Measurements from ENCODE around the gene DUS1L.

The DUS1L gene

GRCh38 chr17:82053130-82053529, 12.5 kb downstream of the DUS1L start:
- Histone ChIP-seq H3K23ac (ENCODE audit: low read length) (no peak overlapping the region), H4K91ac (ENCODE audit: low read depth, low read length) (no peak overlapping the region), H3K4me2 (ENCODE audit: low read length) (peak overlapping the region; percentile 100), H4K12ac (ENCODE audit: low read depth, low read length) (no peak overlapping the region), H3K9ac (ENCODE audit: low read length) (peak overlapping the region; percentile 15), H2AFZ (ENCODE audit: insufficient read depth, low read length, poor library complexity) (no peak overlapping the region), H3K18ac (ENCODE audit: low read length) (no peak overlapping the region), H3K14ac (ENCODE audit: low read length) (no peak overlapping the region), H4K8ac (ENCODE audit: low read depth, low read length) (no peak overlapping the region), H3K36me3 (ENCODE audit: control insufficient read depth in 1 of 2, insufficient read depth in 2 of 2, low read length in 2 of 2) (peaks cover 66 to 71% of the 10 kb centered on the region in 2 experiments), H3K27ac (ENCODE audit: low read depth, low read length) (no peak overlapping the region), H3K79me2 (ENCODE audit: control insufficient read depth, insufficient read depth, low read length, poor library complexity) (peaks cover 9% of the 10 kb centered on the region), H3K27me3 (ENCODE audit: insufficient read depth, low read length) (no peaks in the 10 kb centered on the region), H3K9me3 (ENCODE audit: insufficient read depth, low read depth, low read length) (peaks cover 4% of the 10 kb centered on the region), H2AK5ac (ENCODE audit: low read length) (no peak overlapping the region), H2BK120ac (ENCODE audit: insufficient read depth, low read length, poor library complexity) (no peak overlapping the region), H3K4ac (ENCODE audit: low read depth, low read length) (no peak overlapping the region), H3K4me1 (ENCODE audit: control insufficient read depth in 1 of 2, insufficient read depth in 2 of 2, low read length in 2 of 2) (peaks cover 14 to 15% of the 10 kb centered on the region in 2 experiments), H3K79me1 (ENCODE audit: low read length) (peaks cover 4% of the 10 kb centered on the region), H2BK12ac (ENCODE audit: low read length) (no peak overlapping the region), H2BK5ac (ENCODE audit: low read depth, low read length, poor library complexity) (no peak overlapping the region), H3K4me3 (ENCODE audit: low read depth, low read length) (no peak overlapping the region)
- no CpG with 5 or more reads among the region's 19 CpGs for WGBS (ENCODE audit: extremely low coverage, insufficient coverage, insufficient read length)
- DNase-seq, result no peak

GRCh38 chr17:82052638-82053059, 13.0 kb downstream of the DUS1L start:
- no peak overlapping the region for H2AFZ ChIP-seq (ENCODE audit: insufficient read depth, low read length, poor library complexity)
- no peak overlapping the region for H3K23ac ChIP-seq (ENCODE audit: low read length)
- WGBS (ENCODE audit: extremely low coverage, insufficient coverage, insufficient read length), result no CpG with 5 or more reads among the region's 19 CpGs
- no peak overlapping the region for H4K91ac ChIP-seq (ENCODE audit: low read depth, low read length)
- peak overlapping the region; percentile 100 for H3K4me2 ChIP-seq (ENCODE audit: low read length)
- H3K9me3 ChIP-seq (ENCODE audit: insufficient read depth, low read depth, low read length), result peaks cover 4% of the 10 kb centered on the region
- peaks cover 66 to 71% of the 10 kb centered on the region in 2 experiments for H3K36me3 ChIP-seq (ENCODE audit: control insufficient read depth in 1 of 2, insufficient read depth in 2 of 2, low read length in 2 of 2)
- H2BK120ac ChIP-seq (ENCODE audit: insufficient read depth, low read length, poor library complexity), result no peak overlapping the region
- peaks cover 4% of the 10 kb centered on the region for H3K79me1 ChIP-seq (ENCODE audit: low read length)
- peak overlapping the region; percentile 86 for H3K4me3 ChIP-seq (ENCODE audit: low read depth, low read length)
- H3K18ac ChIP-seq (ENCODE audit: low read length), result no peak overlapping the region
- H3K9ac ChIP-seq (ENCODE audit: low read length), result peak overlapping the region; percentile 91
- no peak for DNase-seq
- peaks cover 9% of the 10 kb centered on the region for H3K79me2 ChIP-seq (ENCODE audit: control insufficient read depth, insufficient read depth, low read length, poor library complexity)
- no peak overlapping the region for H4K8ac ChIP-seq (ENCODE audit: low read depth, low read length)
- H3K4me1 ChIP-seq (ENCODE audit: control insufficient read depth in 1 of 2, insufficient read depth in 2 of 2, low read length in 2 of 2), result peaks cover 14 to 15% of the 10 kb centered on the region in 2 experiments
- no peak overlapping the region for H2BK12ac ChIP-seq (ENCODE audit: low read length)
- peak overlapping the region; percentile 49 for H4K12ac ChIP-seq (ENCODE audit: low read depth, low read length)
- no peak overlapping the region for H3K14ac ChIP-seq (ENCODE audit: low read length)
- H3K4ac ChIP-seq (ENCODE audit: low read depth, low read length), result peak overlapping the region; percentile 62
- no peak overlapping the region for H2BK5ac ChIP-seq (ENCODE audit: low read depth, low read length, poor library complexity)
- no peak overlapping the region for H3K27ac ChIP-seq (ENCODE audit: low read depth, low read length)
- H3K27me3 ChIP-seq (ENCODE audit: insufficient read depth, low read length), result no peaks in the 10 kb centered on the region
- no peak overlapping the region for H2AK5ac ChIP-seq (ENCODE audit: low read length)

- H2BK12ac ChIP-seq (ENCODE audit: low read length), result no peak within 1 kb of the TSS
- H3K4me1 ChIP-seq (ENCODE audit: control insufficient read depth in 1 of 2, insufficient read depth in 2 of 2, low read length in 2 of 2), result peaks cover 14 to 15% of the 10 kb centered on the region in 2 experiments
- peak within 1 kb of the TSS; percentile 17 for H2BK120ac ChIP-seq (ENCODE audit: insufficient read depth, low read length, poor library complexity)
- H3K4me3 ChIP-seq (ENCODE audit: low read depth, low read length), result peak within 1 kb of the TSS; percentile 86
- peaks cover 66 to 71% of the 10 kb centered on the region in 2 experiments for H3K36me3 ChIP-seq (ENCODE audit: control insufficient read depth in 1 of 2, insufficient read depth in 2 of 2, low read length in 2 of 2)
- peaks cover 7% of the 10 kb centered on the region for H3K9me3 ChIP-seq (ENCODE audit: insufficient read depth, low read depth, low read length)
- peak within 1 kb of the TSS; percentile 62 for H3K4ac ChIP-seq (ENCODE audit: low read depth, low read length)
- H3K79me1 ChIP-seq (ENCODE audit: low read length), result peaks cover 4% of the 10 kb centered on the region
- H3K27me3 ChIP-seq (ENCODE audit: insufficient read depth, low read length), result no peaks in the 10 kb centered on the region
- peak within 1 kb of the TSS; percentile 49 for H4K12ac ChIP-seq (ENCODE audit: low read depth, low read length)
- WGBS (ENCODE audit: extremely low coverage, insufficient coverage, insufficient read length), result no CpG with 5 or more reads among the region's 94 CpGs
- DNase-seq, result peak; percentile 49 to 69
- peak within 1 kb of the TSS; percentile 82 for H3K14ac ChIP-seq (ENCODE audit: low read length)
- no peak within 1 kb of the TSS for H3K27ac ChIP-seq (ENCODE audit: low read depth, low read length)
- H3K4me2 ChIP-seq (ENCODE audit: low read length), result peak within 1 kb of the TSS; percentile 100
- H2AFZ ChIP-seq (ENCODE audit: insufficient read depth, low read length, poor library complexity), result peak within 1 kb of the TSS; percentile 78
- H4K91ac ChIP-seq (ENCODE audit: low read depth, low read length), result peak within 1 kb of the TSS; percentile 41
- peak within 1 kb of the TSS; percentile 53 for H3K18ac ChIP-seq (ENCODE audit: low read length)
- peak within 1 kb of the TSS; percentile 91 for H3K9ac ChIP-seq (ENCODE audit: low read length)
- H4K8ac ChIP-seq (ENCODE audit: low read depth, low read length), result peak within 1 kb of the TSS; percentile 87
- H3K23ac ChIP-seq (ENCODE audit: low read length), result no peak within 1 kb of the TSS
- peak within 1 kb of the TSS; percentile 73 for H2AK5ac ChIP-seq (ENCODE audit: low read length)
- H3K79me2 ChIP-seq (ENCODE audit: control insufficient read depth, insufficient read depth, low read length, poor library complexity), result peaks cover 9% of the 10 kb centered on the region
- no peak within 1 kb of the TSS for H2BK5ac ChIP-seq (ENCODE audit: low read depth, low read length, poor library complexity)
Measured at GRCh38 chr17:82051776-82052637, 13.6 kb downstream of the DUS1L start, which contains the start of the genes GPS1 and RFNG. TSS of gene GPS1 (plus strand) at chr17:82051898. CDS start at chr17:82051932, 34 bp downstream. TSS of gene RFNG (minus strand) at chr17:82051811. CDS start at chr17:82051766, 45 bp downstream.

GRCh38 chr17:82050761-82051641, 14.6 kb downstream of the DUS1L start:
- Histone ChIP-seq H3K27me3 (ENCODE audit: insufficient read depth, low read length) (no peaks in the 10 kb centered on the region), H2AK5ac (ENCODE audit: low read length) (peak overlapping the region; percentile 3), H3K36me3 (ENCODE audit: control insufficient read depth in 1 of 2, insufficient read depth in 2 of 2, low read length in 2 of 2) (peaks cover 59 to 64% of the 10 kb centered on the region in 2 experiments), H2AFZ (ENCODE audit: insufficient read depth, low read length, poor library complexity) (peak overlapping the region; percentile 9), H3K79me1 (ENCODE audit: low read length) (peaks cover 4% of the 10 kb centered on the region), H2BK12ac (ENCODE audit: low read length) (no peak overlapping the region), H2BK5ac (ENCODE audit: low read depth, low read length, poor library complexity) (no peak overlapping the region), H3K9ac (ENCODE audit: low read length) (peak overlapping the region; percentile 70), H4K12ac (ENCODE audit: low read depth, low read length) (peak overlapping the region; percentile 3), H3K23ac (ENCODE audit: low read length) (no peak overlapping the region), H3K14ac (ENCODE audit: low read length) (peak overlapping the region; percentile 82), H3K27ac (ENCODE audit: low read depth, low read length) (no peak overlapping the region), H4K8ac (ENCODE audit: low read depth, low read length) (peak overlapping the region; percentile 18), H3K4me2 (ENCODE audit: low read length) (peak overlapping the region; percentile 74), H3K79me2 (ENCODE audit: control insufficient read depth, insufficient read depth, low read length, poor library complexity) (peaks cover 9% of the 10 kb centered on the region), H3K18ac (ENCODE audit: low read length) (peak overlapping the region; percentile 52), H4K91ac (ENCODE audit: low read depth, low read length) (peak overlapping the region; percentile 12), H3K4me1 (ENCODE audit: control insufficient read depth in 1 of 2, insufficient read depth in 2 of 2, low read length in 2 of 2) (peaks cover 14 to 15% of the 10 kb centered on the region in 2 experiments), H3K9me3 (ENCODE audit: insufficient read depth, low read depth, low read length) (peaks cover 8% of the 10 kb centered on the region), H2BK120ac (ENCODE audit: insufficient read depth, low read length, poor library complexity) (peak overlapping the region; percentile 17), H3K4me3 (ENCODE audit: low read depth, low read length) (peak overlapping the region; percentile 86), H3K4ac (ENCODE audit: low read depth, low read length) (peak overlapping the region; percentile 50)
- WGBS (ENCODE audit: extremely low coverage, insufficient coverage, insufficient read length), result no CpG with 5 or more reads among the region's 79 CpGs
- DNase-seq, result no peak
